Glutamatergic neuron (in vitro differentiated cells): ENCODE data around the gene CELF1. TPM values are rescaled to one million over a fixed set of nuclear protein-coding genes. Genes with fewer than 3 reads are reported as not detected.
A peak's percentile ranks its signal among the peaks of the same experiment; 100 is the strongest.

Experiments used
- DNase-seq: peaks from one replicate; pipeline ENCODE4 v3.0.0; 2022
- H3K27ac Mint-ChIP-seq: one replicate; pipeline ENCODE4 v1.8.0; 2020; ENCODE audit warnings: mild to moderate bottlenecking, mixed read lengths, inconsistent platforms; ENCODE audit not compliant: unreplicated experiment
- H3K27me3 Mint-ChIP-seq: one replicate; pipeline ENCODE4 v1.8.0; 2020; ENCODE audit warnings: mild to moderate bottlenecking, moderate library complexity, mixed read lengths, inconsistent platforms; ENCODE audit not compliant: unreplicated experiment
- H3K36me3 Mint-ChIP-seq: one replicate; pipeline ENCODE4 v1.8.0; 2020; ENCODE audit warnings: mild to moderate bottlenecking, mixed read lengths, inconsistent platforms; ENCODE audit not compliant: unreplicated experiment
- H3K4me1 Mint-ChIP-seq: one replicate; pipeline ENCODE4 v1.8.0; 2020; ENCODE audit warnings: mild to moderate bottlenecking, low read depth, mixed read lengths, inconsistent platforms; ENCODE audit not compliant: unreplicated experiment
- H3K4me3 Mint-ChIP-seq: one replicate; pipeline ENCODE4 v1.8.0; 2020; ENCODE audit warnings: mild to moderate bottlenecking, mixed read lengths, inconsistent platforms; ENCODE audit not compliant: unreplicated experiment
- H3K9me3 Mint-ChIP-seq: one replicate; pipeline ENCODE4 v1.8.0; 2020; ENCODE audit warnings: mild to moderate bottlenecking, moderate library complexity, mixed read lengths, inconsistent platforms; ENCODE audit not compliant: unreplicated experiment
- total RNA-seq: library from RNA; stranded (reverse); fragmentation: NEBNext Ultra II Directional; extraction: Animal tissue kit (Norgen Biotek cat#: 25700); gene quantifications from one replicate; pipeline ENCODE4 v1.2.1, GENCODE V29; 2021; ENCODE audit not compliant: unreplicated experiment
- TF ChIP-seq, protein P1 (sequence below): fragments of 200-600 bp; sonication (generic); IDR thresholded peaks from one replicate; pipeline ENCODE4 v1.5.0; 2021; ENCODE audit not compliant: partially characterized antibody, unreplicated experiment

CELF1 gene
- total RNA-seq, 1 donor from 2014 or later, result 261 TPM

GRCh38 chr11:47447906-47448305 is 105.0 kb downstream of the CELF1 start:
- no peaks in the 10 kb centered on the region for H3K4me1 Mint-ChIP-seq
- TF ChIP-seq, protein P1, sequence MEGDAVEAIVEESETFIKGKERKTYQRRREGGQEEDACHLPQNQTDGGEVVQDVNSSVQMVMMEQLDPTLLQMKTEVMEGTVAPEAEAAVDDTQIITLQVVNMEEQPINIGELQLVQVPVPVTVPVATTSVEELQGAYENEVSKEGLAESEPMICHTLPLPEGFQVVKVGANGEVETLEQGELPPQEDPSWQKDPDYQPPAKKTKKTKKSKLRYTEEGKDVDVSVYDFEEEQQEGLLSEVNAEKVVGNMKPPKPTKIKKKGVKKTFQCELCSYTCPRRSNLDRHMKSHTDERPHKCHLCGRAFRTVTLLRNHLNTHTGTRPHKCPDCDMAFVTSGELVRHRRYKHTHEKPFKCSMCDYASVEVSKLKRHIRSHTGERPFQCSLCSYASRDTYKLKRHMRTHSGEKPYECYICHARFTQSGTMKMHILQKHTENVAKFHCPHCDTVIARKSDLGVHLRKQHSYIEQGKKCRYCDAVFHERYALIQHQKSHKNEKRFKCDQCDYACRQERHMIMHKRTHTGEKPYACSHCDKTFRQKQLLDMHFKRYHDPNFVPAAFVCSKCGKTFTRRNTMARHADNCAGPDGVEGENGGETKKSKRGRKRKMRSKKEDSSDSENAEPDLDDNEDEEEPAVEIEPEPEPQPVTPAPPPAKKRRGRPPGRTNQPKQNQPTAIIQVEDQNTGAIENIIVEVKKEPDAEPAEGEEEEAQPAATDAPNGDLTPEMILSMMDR, result no peak
- H3K27me3 Mint-ChIP-seq, result peaks cover 4% of the 10 kb centered on the region
- DNase-seq, result no peak
- peaks cover 4% of the 10 kb centered on the region for H3K36me3 Mint-ChIP-seq
- no peak overlapping the region for H3K4me3 Mint-ChIP-seq
- no peak overlapping the region for H3K27ac Mint-ChIP-seq
- peaks cover 4% of the 10 kb centered on the region for H3K9me3 Mint-ChIP-seq

DNA sequence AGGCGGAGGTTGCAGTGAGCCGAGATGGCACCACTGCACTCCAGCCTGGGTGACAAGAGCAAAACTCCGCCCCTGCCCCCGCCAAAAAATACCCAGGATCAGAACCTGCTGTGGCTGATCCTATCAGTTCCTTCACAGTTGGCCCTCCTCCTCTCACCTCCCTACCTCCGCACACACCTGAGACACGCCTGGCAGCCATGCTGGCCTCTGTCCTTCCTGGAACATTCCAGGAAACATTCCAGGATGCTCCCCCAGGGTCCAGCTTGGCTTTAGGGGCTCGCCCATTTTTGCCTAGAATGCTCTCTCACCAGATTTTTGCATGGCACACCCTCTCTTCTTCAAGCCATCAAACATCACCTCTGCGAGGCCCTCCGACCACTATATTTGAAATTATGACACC is 106.1 kb downstream of the CELF1 start:
- peaks cover 4% of the 10 kb centered on the region for H3K9me3 Mint-ChIP-seq
- no peaks in the 10 kb centered on the region for H3K4me1 Mint-ChIP-seq
- no peak for DNase-seq
- H3K36me3 Mint-ChIP-seq, result peaks cover 4% of the 10 kb centered on the region
- TF ChIP-seq, protein P1, result no peak
- no peak overlapping the region for H3K4me3 Mint-ChIP-seq
- H3K27me3 Mint-ChIP-seq, result peaks cover 2% of the 10 kb centered on the region
- H3K27ac Mint-ChIP-seq, result peak overlapping the region; percentile 77

GRCh38 chr11:47445840-47446239 is 107.1 kb downstream of the CELF1 start:
- Mint-ChIP-seq H3K4me1 (no peaks in the 10 kb centered on the region), H3K27ac (no peak overlapping the region), H3K4me3 (no peak overlapping the region), H3K27me3 (peaks cover 2% of the 10 kb centered on the region), H3K36me3 (peaks cover 4% of the 10 kb centered on the region), H3K9me3 (peaks cover 4% of the 10 kb centered on the region)
- DNase-seq, result no peak
- TF ChIP-seq, protein P1, result no peak

- Mint-ChIP-seq H3K27me3 (no peaks in the 10 kb centered on the region), H3K4me1 (no peaks in the 10 kb centered on the region), H3K9me3 (peaks cover 4% of the 10 kb centered on the region), H3K27ac (no peak overlapping the region), H3K4me3 (no peak overlapping the region), H3K36me3 (peaks cover 4% of the 10 kb centered on the region)
- DNase-seq, result no peak
- TF ChIP-seq, protein P1, result no peak
These were observed 109.1 kb downstream of the CELF1 start for GRCh38 chr11:47443817-47444216.

DNA sequence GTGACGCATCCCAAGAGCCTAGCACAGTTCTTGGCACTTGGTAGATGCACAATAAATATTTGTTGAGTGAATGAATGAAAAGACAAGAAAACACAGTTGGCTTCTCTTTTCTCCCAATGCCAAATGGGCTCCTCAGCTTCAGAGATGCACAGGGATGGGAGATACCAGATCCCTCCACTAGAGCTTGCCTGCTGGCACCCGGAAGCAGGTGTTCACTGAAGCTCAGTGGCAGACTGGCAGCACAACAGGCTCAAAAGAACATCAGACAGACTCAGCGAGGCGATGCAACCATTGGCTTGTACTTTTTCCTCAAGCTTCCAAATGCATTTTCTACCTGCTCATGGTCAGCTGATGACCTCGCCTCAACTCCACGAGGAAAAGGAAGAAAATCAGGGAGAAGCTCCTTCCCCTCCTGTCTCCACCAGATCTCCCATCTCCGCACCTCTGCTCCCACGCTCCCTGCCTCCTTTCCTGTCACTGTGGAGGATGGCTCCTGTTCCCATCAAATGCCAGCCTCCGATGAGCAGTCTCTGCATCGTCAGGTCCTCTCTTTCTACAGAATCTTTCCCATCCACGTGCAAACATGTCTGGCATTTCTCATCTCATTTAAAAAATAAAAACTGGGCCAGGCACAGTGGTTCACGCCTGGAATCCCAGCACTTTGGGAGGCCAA is 109.8 kb downstream of the CELF1 start:
- TF ChIP-seq, protein P1, result no peak
- no peaks in the 10 kb centered on the region for H3K4me1 Mint-ChIP-seq
- H3K4me3 Mint-ChIP-seq, result no peak overlapping the region
- H3K9me3 Mint-ChIP-seq, result peaks cover 4% of the 10 kb centered on the region
- H3K36me3 Mint-ChIP-seq, result peaks cover 4% of the 10 kb centered on the region
- H3K27ac Mint-ChIP-seq, result no peak overlapping the region
- no peak for DNase-seq
- H3K27me3 Mint-ChIP-seq, result peaks cover 2% of the 10 kb centered on the region
